CD4-positive, CD25-positive, alpha-beta regulatory T cell (primary cell): Measurements from ENCODE around the gene PCGF3. TPM values are rescaled to one million over a fixed set of nuclear protein-coding genes. Genes with fewer than 3 reads are reported as not detected.
"Not testable (repeated sequence)": the region's sequence is repeated elsewhere in the genome, so short reads cannot be mapped to it uniquely, and the experiment has no call there.

Experiments used
- ATAC-seq, 2 donors: fragments of 150-1000 bp; cut with Tn5 transposase; one replicate each; pipeline ENCODE4 v1.10.0; 2021; ENCODE audit warnings: low read depth in 2 of 2, moderate number of reproducible peaks in 2 of 2, moderate library complexity in 1 of 2
- DNase-seq, 3 donors: peaks; one replicate each; pipeline versions ENCODE4 v3.0.0 to v3.0.0-alpha.2; 2012 to 2022; ENCODE audit warnings: mixed read lengths in 1 of 3
- H3K27ac ChIP-seq: one replicate; pipeline ENCODE4 v1.7.0; 2013; ENCODE audit warnings: mild to moderate bottlenecking, low read length; ENCODE audit not compliant: insufficient read depth, poor library complexity, severe bottlenecking
- H3K27me3 ChIP-seq: one replicate; pipeline ENCODE4 v1.7.0; 2013; ENCODE audit warnings: low read length; ENCODE audit not compliant: control insufficient read depth, insufficient read depth
- H3K36me3 ChIP-seq: one replicate; pipeline ENCODE4 v1.7.0; 2013; ENCODE audit warnings: mild to moderate bottlenecking, low read length, moderate library complexity; ENCODE audit not compliant: control insufficient read depth, insufficient read depth
- H3K4me1 ChIP-seq: 2 replicates; pipeline ENCODE4 v1.7.0; 2013; ENCODE audit warnings: mild to moderate bottlenecking, low read length; ENCODE audit not compliant: insufficient read depth, control insufficient read depth, poor library complexity, severe bottlenecking
- H3K4me3 ChIP-seq: one replicate; pipeline ENCODE4 v1.7.0; 2013; ENCODE audit warnings: low read depth, mild to moderate bottlenecking, low read length, moderate library complexity
- H3K9me3 ChIP-seq, 2 experiments: 1 replicate in 1 of 2; 2 replicates in 1 of 2; pipeline ENCODE4 v1.7.0; 2013; ENCODE audit warnings: low read length in 2 of 2, mild to moderate bottlenecking in 1 of 2, moderate library complexity in 1 of 2; ENCODE audit not compliant: control insufficient read depth in 2 of 2
- H3K27ac Mint-ChIP-seq, 3 donors: one replicate each; pipeline ENCODE4 v1.8.0; 2020 to 2022; ENCODE audit warnings: mild to moderate bottlenecking in 3 of 3, mixed read lengths in 3 of 3, moderate library complexity in 2 of 3
- H3K27me3 Mint-ChIP-seq: one replicate; pipeline ENCODE4 v1.8.0; 2022; ENCODE audit warnings: mild to moderate bottlenecking, mixed read lengths
- H3K36me3 Mint-ChIP-seq: one replicate; pipeline ENCODE4 v1.8.0; 2020; ENCODE audit warnings: mixed read lengths
- H3K4me1 Mint-ChIP-seq, 4 donors: one replicate each; pipeline ENCODE4 v1.8.0; 2020 to 2022; ENCODE audit warnings: mixed read lengths in 4 of 4, mild to moderate bottlenecking in 1 of 4
- H3K4me3 Mint-ChIP-seq, 4 donors: one replicate each; pipeline ENCODE4 v1.8.0; 2020 to 2022; ENCODE audit warnings: mild to moderate bottlenecking in 4 of 4, mixed read lengths in 4 of 4, moderate library complexity in 3 of 4
- H3K9me3 Mint-ChIP-seq, 7 donors: one replicate each; pipeline ENCODE4 v1.8.0; 2020 to 2022; ENCODE audit warnings: mixed read lengths in 7 of 7, mild to moderate bottlenecking in 3 of 7, moderate library complexity in 2 of 7
- polyA plus RNA-seq, 4 donors: library from polyadenylated mRNA; unstranded; fragments of 300-500 nt; fragmentation: Illumina TruSeq; gene quantifications; one replicate each; pipeline ENCODE4 v1.2.3, GENCODE V29; 2021
- total RNA-seq: library from RNA; stranded (reverse); gene quantifications from one replicate; pipeline ENCODE4 v1.2.3, GENCODE V29; 2022

Gene PCGF3
- total and polyA plus RNA-seq, 5 donors from 2014 or later, result 3.2 to 71.8 (median 4.8) TPM

DNA sequence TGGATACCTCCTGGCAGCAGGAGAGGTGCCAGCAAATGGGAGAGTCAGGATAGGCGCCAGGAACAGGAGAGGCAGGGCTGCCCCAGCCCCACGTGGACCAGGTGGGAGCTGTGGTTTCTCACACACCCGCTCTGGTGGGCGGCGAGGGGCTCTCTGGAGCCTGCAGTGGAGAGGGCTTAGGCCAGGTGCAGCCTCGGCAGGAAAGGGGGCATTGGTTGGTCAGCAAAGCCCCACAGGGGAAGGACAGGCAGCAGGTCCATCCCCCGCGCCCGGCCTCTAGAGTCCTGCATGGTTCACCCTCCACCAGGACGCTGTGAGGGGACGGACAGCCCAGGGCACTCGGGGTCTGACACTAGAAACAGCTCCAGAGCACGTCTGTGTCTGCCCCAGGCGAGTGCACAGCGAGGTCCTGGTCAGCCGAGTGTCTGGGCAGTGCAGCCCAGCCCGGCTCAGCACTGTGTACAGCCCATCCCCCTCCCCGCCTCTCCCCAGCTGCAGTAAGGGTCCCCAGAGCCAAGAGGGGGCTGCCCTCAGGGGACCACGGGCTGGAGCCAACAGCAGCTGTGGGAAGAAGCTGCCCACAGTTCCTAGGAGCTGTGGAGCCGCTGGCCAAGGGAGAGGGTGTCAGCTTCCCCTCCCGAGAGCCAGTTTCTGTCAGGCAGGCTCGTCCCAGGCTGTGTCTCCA lies 39.7 kb upstream of the PCGF3 start:
- no peak overlapping the region for H3K27ac Mint-ChIP-seq

GRCh38 chr4:666436-666810 lies 39.2 kb upstream of the PCGF3 start:
- H3K36me3 ChIP-seq, result peaks cover 8% of the 10 kb centered on the region
- Mint-ChIP-seq H3K36me3 (peaks cover 11% of the 10 kb centered on the region), H3K4me1 (peaks cover 0 to 19% (median 5%) of the 10 kb centered on the region in 4 donors), H3K27me3 (no peaks in the 10 kb centered on the region), H3K9me3 (peaks cover 0 to 1% (median 0%) of the 10 kb centered on the region in 7 donors), H3K27ac (no peak overlapping the region), H3K4me3 (no peak overlapping the region)
- H3K4me1 ChIP-seq, result peaks cover 8% of the 10 kb centered on the region
- no peak for ATAC-seq
- no peak overlapping the region for H3K27ac ChIP-seq
- no peaks in the 10 kb centered on the region for H3K9me3 ChIP-seq
- no peak for DNase-seq
- H3K4me3 ChIP-seq, result no peak overlapping the region
- H3K27me3 ChIP-seq, result no peaks in the 10 kb centered on the region

More for the DNA sequence above, 39.7 kb upstream of the PCGF3 start:
- Histone ChIP-seq H3K4me1 (peaks cover 8% of the 10 kb centered on the region), H3K27me3 (no peaks in the 10 kb centered on the region), H3K36me3 (peaks cover 5% of the 10 kb centered on the region), H3K9me3 (no peaks in the 10 kb centered on the region), H3K27ac (no peak overlapping the region), H3K4me3 (no peak overlapping the region)
- no peak for DNase-seq
- H3K4me1 Mint-ChIP-seq, result peaks cover 0 to 19% (median 5%) of the 10 kb centered on the region in 4 donors
- H3K27me3 Mint-ChIP-seq, result no peaks in the 10 kb centered on the region
- ATAC-seq, result no peak
- peaks cover 0 to 1% (median 0%) of the 10 kb centered on the region in 7 donors for H3K9me3 Mint-ChIP-seq
- peak overlapping the region in 1 of 4 donors; percentile 71 for H3K4me3 Mint-ChIP-seq
- H3K36me3 Mint-ChIP-seq, result peaks cover 12% of the 10 kb centered on the region

GRCh38 chr4:666822-667544 lies 38.6 kb upstream of the PCGF3 start:
- H3K36me3 Mint-ChIP-seq, result peaks cover 7% of the 10 kb centered on the region
- Histone ChIP-seq H3K27me3 (no peaks in the 10 kb centered on the region), H3K4me1 (peaks cover 8% of the 10 kb centered on the region), H3K36me3 (peaks cover 13% of the 10 kb centered on the region), H3K9me3 (no peaks in the 10 kb centered on the region), H3K27ac (no peak overlapping the region), H3K4me3 (no peak overlapping the region)
- DNase-seq (no peak), ATAC-seq (no peak)
- peaks cover 0 to 19% (median 5%) of the 10 kb centered on the region in 4 donors for H3K4me1 Mint-ChIP-seq
- no peak overlapping the region for H3K27ac Mint-ChIP-seq
- H3K4me3 Mint-ChIP-seq, result peak overlapping the region in 2 of 4 donors; percentile 54 to 73
- H3K27me3 Mint-ChIP-seq, result no peaks in the 10 kb centered on the region
- peaks cover 0 to 1% (median 0%) of the 10 kb centered on the region in 7 donors for H3K9me3 Mint-ChIP-seq

DNA sequence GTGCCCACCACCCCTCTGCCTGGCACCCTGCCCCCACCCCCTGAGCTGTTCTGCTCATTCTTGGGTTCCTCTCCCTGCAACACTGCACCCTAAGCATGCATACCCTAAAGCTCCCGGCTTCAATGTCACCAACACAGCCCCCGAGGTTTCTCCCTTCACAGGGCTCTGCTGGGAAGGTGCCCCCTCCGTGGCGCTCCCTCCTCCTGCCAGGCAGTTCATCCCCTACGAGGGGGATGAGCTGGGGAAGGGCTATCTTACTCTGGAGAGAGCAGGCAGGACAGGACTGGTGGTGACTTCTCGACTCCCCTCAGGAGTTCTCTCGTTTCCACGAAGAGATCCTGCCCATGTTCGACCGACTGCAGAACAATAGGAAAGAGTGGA lies 38.1 kb upstream of the PCGF3 start:
- no peaks in the 10 kb centered on the region for H3K27me3 ChIP-seq
- Mint-ChIP-seq H3K4me1 (peaks cover 0 to 19% (median 5%) of the 10 kb centered on the region in 4 donors), H3K27me3 (no peaks in the 10 kb centered on the region), H3K9me3 (peaks cover 0 to 1% (median 0%) of the 10 kb centered on the region in 7 donors), H3K4me3 (peak overlapping the region in 2 of 4 donors; percentile 54 to 73), H3K36me3 (peaks cover 10% of the 10 kb centered on the region), H3K27ac (no peak overlapping the region)
- DNase-seq (no peak), ATAC-seq (no peak)
- no peaks in the 10 kb centered on the region for H3K9me3 ChIP-seq
- H3K36me3 ChIP-seq, result peaks cover 18% of the 10 kb centered on the region
- H3K4me1 ChIP-seq, result peaks cover 8% of the 10 kb centered on the region
- no peak overlapping the region for H3K4me3 ChIP-seq
- no peak overlapping the region for H3K27ac ChIP-seq

- H3K4me3 ChIP-seq, H3K27ac Mint-ChIP-seq, ATAC-seq, H3K27me3 ChIP-seq, DNase-seq, H3K9me3 ChIP-seq, H3K27ac ChIP-seq, H3K9me3 Mint-ChIP-seq, H3K4me1 ChIP-seq, H3K27me3 Mint-ChIP-seq: not testable (repeated sequence)
- H3K36me3 ChIP-seq, result peaks cover 22% of the 10 kb centered on the region
- Mint-ChIP-seq H3K4me1 (peaks cover 0 to 22% (median 5%) of the 10 kb centered on the region in 4 donors), H3K36me3 (peaks cover 10% of the 10 kb centered on the region), H3K4me3 (peak overlapping the region in 1 of 4 donors; percentile 54)
These were observed 37.4 kb upstream of the PCGF3 start for GRCh38 chr4:668219-668618.

DNA sequence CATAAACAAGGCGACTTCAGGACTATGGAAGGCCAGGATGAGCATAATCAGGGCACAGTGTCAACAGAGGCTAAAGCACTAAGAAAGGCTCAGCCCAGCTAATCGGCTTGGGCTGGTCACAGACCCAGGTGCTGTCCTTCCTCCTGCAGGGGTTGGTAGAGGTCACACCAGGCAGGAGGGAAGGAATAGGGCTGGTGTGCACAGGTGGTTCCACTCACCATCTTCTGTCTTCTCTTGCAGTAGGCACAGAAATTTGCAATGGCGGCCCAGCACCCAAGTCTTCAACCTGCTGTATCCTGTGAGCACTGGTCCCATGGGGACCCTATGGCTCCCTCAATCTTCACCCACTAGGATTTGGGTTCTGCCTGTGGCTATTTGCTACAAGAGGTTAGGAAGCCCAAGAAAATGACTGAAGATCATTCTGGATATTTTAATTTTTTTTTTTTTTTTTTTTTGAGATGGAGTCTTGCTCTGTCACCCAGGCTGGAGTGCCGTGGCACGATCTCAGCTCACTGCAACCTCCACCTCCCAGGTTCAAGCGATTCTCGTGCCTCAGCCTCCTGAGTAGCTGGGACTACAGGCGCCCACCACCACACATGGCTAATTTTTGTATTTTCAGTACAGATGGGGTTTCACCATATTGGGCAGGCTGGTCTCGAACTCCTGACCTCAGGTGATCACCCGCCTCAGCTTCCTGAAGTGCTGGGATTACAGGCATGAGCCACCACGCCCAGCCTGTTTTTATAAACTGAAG lies 35.6 kb upstream of the PCGF3 start:
- H3K36me3 ChIP-seq, result peaks cover 22% of the 10 kb centered on the region
- not testable (repeated sequence) for H3K27me3 Mint-ChIP-seq, H3K9me3 ChIP-seq, H3K27ac ChIP-seq, H3K4me3 ChIP-seq, ATAC-seq, DNase-seq, H3K27me3 ChIP-seq, H3K9me3 Mint-ChIP-seq
- Mint-ChIP-seq H3K36me3 (peaks cover 10% of the 10 kb centered on the region), H3K27ac (peak overlapping the region in 1 of 3 donors; percentile 32), H3K4me3 (peak overlapping the region in 2 of 4 donors; percentile 38 to 66), H3K4me1 (peaks cover 0 to 19% (median 0%) of the 10 kb centered on the region in 4 donors)
- peaks cover 12% of the 10 kb centered on the region for H3K4me1 ChIP-seq

DNA sequence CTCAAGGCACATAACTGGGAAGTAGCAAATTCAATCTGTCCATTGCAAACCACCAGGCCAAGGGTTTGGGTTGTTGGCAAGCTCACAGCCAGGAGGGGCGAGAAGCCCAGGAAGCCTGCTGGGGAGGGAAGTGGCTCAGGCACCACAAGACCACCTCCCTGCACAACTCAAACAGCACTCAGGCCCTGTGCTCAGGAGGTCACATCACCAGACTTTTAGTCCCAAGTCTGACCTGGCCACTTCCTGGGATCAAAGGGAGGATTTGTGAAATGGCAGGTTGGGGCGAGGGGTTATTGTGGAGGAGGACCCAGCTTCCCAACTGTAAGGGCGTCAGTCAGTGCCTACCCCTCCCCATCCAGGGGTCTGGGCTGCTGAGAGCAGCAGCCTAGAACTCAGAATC lies 33.9 kb upstream of the PCGF3 start:
- no peak for DNase-seq
- Mint-ChIP-seq H3K27ac (no peak overlapping the region), H3K4me1 (peaks cover 0 to 13% (median 0%) of the 10 kb centered on the region in 4 donors), H3K36me3 (peaks cover 10% of the 10 kb centered on the region), H3K27me3 (no peaks in the 10 kb centered on the region), H3K4me3 (peak overlapping the region; percentile 47 to 91 (median 68)), H3K9me3 (no peaks in the 10 kb centered on the region)
- Histone ChIP-seq H3K36me3 (peaks cover 22% of the 10 kb centered on the region), H3K4me3 (no peak overlapping the region), H3K27ac (no peak overlapping the region), H3K4me1 (peaks cover 21% of the 10 kb centered on the region), H3K9me3 (no peaks in the 10 kb centered on the region), H3K27me3 (no peaks in the 10 kb centered on the region)
- no peak for ATAC-seq
